ENCODE measurements around the gene SYNGR4. TPM values are rescaled to one million over a fixed set of nuclear protein-coding genes. Genes with fewer than 3 reads are reported as not detected.

The SYNGR4 gene
- total RNA-seq, 1 donor from 2014 or later = not detected

DNA sequence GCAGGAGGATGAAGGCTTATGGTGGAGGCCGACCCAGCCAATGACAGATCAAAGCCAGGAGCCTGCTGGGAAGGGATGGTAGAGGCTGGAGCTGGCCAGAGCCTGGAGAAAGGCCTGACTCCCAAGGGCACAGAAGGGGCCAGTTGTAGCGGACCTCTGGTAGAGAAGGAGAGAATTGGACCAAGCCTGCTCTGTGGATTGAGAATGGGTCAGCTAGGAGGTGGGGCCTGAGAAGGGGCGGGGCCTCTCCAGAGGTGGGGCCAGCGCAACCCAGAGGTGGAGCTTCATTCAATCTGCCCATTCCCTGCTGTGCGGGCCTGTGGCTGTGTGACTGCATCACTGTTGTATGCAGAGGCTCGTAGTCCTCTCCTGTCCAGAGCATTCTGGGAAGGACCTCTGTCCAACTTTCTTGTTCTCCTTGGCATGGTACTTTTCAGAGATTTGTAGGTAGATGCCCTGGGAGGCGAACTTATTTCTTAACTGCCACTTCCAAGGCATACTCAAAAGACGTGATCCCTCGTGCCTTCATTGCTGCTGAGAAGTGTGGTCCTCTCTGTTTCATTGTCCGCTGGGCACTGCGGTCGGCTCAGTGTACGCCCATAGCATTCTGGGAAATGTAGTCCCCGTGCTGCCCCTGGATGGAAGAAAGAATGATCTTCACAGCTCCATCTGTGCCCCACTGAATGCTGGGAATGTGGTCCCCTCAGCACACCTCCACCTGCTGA is 36.0 kb downstream of the SYNGR4 start:
- Histone ChIP-seq H3K36me3 (no peaks in the 10 kb centered on the region), H3K4me1 (peaks cover 8% of the 10 kb centered on the region), H3K27me3 (peaks cover 11% of the 10 kb centered on the region), H3K9me3 (no peaks in the 10 kb centered on the region), H3K27ac (no peak overlapping the region), H3K4me3 (no peak overlapping the region)
- no peak for TF ChIP-seq POLR2AphosphoS5 (IDR thresholded peaks at IDR 0.05; ENCODE audit: insufficient read depth in 1 of 2, low read depth in 1 of 2)
- no peak for TF ChIP-seq POLR2A (IDR thresholded peaks at IDR 0.05)
- TF ChIP-seq, protein P1, sequence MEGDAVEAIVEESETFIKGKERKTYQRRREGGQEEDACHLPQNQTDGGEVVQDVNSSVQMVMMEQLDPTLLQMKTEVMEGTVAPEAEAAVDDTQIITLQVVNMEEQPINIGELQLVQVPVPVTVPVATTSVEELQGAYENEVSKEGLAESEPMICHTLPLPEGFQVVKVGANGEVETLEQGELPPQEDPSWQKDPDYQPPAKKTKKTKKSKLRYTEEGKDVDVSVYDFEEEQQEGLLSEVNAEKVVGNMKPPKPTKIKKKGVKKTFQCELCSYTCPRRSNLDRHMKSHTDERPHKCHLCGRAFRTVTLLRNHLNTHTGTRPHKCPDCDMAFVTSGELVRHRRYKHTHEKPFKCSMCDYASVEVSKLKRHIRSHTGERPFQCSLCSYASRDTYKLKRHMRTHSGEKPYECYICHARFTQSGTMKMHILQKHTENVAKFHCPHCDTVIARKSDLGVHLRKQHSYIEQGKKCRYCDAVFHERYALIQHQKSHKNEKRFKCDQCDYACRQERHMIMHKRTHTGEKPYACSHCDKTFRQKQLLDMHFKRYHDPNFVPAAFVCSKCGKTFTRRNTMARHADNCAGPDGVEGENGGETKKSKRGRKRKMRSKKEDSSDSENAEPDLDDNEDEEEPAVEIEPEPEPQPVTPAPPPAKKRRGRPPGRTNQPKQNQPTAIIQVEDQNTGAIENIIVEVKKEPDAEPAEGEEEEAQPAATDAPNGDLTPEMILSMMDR (IDR thresholded peaks at IDR 0.05) = no peak
- no peak for DNase-seq (ENCODE audit: extremely low spot score in 2 of 2)
- intact Hi-C loops (cut with DNase I) = no loop called here

DNA sequence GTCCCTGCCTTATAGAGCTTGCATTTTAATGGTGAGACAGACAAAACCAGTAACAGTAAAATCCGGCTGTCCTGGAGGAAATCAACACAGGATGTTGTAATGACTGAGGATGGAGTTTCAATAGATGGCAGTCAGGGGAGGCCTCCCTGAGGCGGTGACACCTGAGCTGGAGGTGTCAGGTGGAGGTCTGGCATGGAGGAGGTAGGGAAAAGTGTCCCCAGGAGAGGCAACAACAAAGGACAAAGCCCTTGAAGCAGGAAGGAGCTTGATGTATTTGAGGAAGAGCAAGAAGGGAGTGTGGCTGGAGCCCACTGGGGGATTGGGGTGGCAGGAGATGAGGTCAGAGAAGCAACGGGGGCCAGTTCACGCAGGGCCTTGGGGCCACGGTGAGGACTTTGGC is 37.1 kb downstream of the SYNGR4 start:
- H3K4me3 ChIP-seq = no peak overlapping the region
- H3K27me3 ChIP-seq = peaks cover 10% of the 10 kb centered on the region
- no peaks in the 10 kb centered on the region for H3K9me3 ChIP-seq
- peaks cover 8% of the 10 kb centered on the region for H3K4me1 ChIP-seq
- TF ChIP-seq POLR2AphosphoS5 (IDR thresholded peaks at IDR 0.05; ENCODE audit: insufficient read depth in 1 of 2, low read depth in 1 of 2) = no peak
- no peak for TF ChIP-seq POLR2A (IDR thresholded peaks at IDR 0.05)
- TF ChIP-seq, protein P1 (IDR thresholded peaks at IDR 0.05) = no peak
- DNase-seq (ENCODE audit: extremely low spot score in 2 of 2) = no peak
- no peak overlapping the region for H3K27ac ChIP-seq
- no peaks in the 10 kb centered on the region for H3K36me3 ChIP-seq
- intact Hi-C loops (cut with DNase I) = no loop called here

DNA sequence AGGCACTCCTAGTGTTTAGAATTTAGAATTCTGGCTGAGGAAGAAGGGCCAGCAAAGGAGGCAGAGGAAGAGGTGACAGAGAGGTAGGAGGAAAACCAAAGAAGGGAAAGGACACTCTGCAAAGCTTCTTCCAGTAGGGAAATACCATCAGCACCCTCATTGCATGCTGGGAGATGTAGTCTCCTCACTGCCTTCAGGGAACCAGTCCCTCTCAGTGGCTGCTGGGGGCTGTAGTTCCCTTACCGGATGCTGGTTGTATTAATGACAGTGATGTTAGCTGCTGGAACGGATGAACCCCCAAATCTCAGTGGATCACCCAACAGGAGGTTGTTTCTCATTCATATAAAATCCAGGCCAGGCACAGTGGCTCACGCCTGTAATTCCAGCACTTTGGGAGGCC is 39.4 kb downstream of the SYNGR4 start:
- intact Hi-C loops (cut with DNase I) = no loop called here
- no peaks in the 10 kb centered on the region for H3K9me3 ChIP-seq
- no peak overlapping the region for H3K27ac ChIP-seq
- DNase-seq (ENCODE audit: extremely low spot score in 2 of 2) = no peak
- no peak for TF ChIP-seq POLR2A (IDR thresholded peaks at IDR 0.05)
- no peak for TF ChIP-seq POLR2AphosphoS5 (IDR thresholded peaks at IDR 0.05; ENCODE audit: insufficient read depth in 1 of 2, low read depth in 1 of 2)
- TF ChIP-seq, protein P1 (IDR thresholded peaks at IDR 0.05) = no peak
- no peaks in the 10 kb centered on the region for H3K27me3 ChIP-seq
- H3K4me3 ChIP-seq = no peak overlapping the region
- no peaks in the 10 kb centered on the region for H3K36me3 ChIP-seq
- H3K4me1 ChIP-seq = no peaks in the 10 kb centered on the region

DNA sequence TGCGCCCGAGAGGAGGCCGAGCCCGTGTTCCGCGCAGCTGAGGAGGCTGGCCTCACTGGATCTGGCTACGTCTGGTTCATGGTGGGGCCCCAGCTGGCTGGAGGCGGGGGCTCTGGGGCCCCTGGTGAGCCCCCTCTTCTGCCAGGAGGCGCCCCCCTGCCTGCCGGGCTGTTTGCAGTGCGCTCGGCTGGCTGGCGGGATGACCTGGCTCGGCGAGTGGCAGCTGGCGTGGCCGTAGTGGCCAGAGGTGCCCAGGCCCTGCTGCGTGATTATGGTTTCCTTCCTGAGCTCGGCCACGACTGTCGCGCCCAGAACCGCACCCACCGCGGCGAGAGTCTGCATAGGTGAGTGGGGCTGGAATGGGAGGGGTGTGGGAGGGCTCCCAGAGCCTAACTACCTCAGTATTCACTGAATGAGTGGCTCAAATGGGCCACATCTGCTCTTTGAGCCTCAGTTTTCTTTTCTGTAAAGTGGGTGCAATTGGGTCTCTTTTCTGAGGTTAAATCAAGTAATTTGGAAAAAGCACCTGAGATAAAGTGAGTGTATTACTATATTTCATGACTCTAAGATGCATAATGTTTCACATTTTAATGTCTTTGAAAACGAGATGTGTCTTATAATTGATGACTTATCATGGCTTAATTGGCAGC is 41.0 kb downstream of the SYNGR4 start:
- TF ChIP-seq, protein P1 (IDR thresholded peaks at IDR 0.05) = no peak
- TF ChIP-seq POLR2A (IDR thresholded peaks at IDR 0.05) (no peak), POLR2AphosphoS5 (IDR thresholded peaks at IDR 0.05; ENCODE audit: insufficient read depth in 1 of 2, low read depth in 1 of 2) (no peak)
- Histone ChIP-seq H3K36me3 (no peaks in the 10 kb centered on the region), H3K27me3 (no peaks in the 10 kb centered on the region), H3K4me1 (no peaks in the 10 kb centered on the region), H3K4me3 (no peak overlapping the region), H3K9me3 (no peaks in the 10 kb centered on the region), H3K27ac (no peak overlapping the region)
- intact Hi-C loops (cut with DNase I) = no loop called here
- no peak for DNase-seq (ENCODE audit: extremely low spot score in 2 of 2)

- Histone ChIP-seq H3K27me3 (no peaks in the 10 kb centered on the region), H3K36me3 (no peaks in the 10 kb centered on the region), H3K4me3 (no peak overlapping the region), H3K27ac (no peak overlapping the region), H3K4me1 (no peaks in the 10 kb centered on the region), H3K9me3 (no peaks in the 10 kb centered on the region)
- intact Hi-C loops (cut with DNase I) = no loop called here
- DNase-seq (ENCODE audit: extremely low spot score in 2 of 2) = no peak
- no peak for TF ChIP-seq POLR2AphosphoS5 (IDR thresholded peaks at IDR 0.05; ENCODE audit: insufficient read depth in 1 of 2, low read depth in 1 of 2)
- TF ChIP-seq, protein P1 (IDR thresholded peaks at IDR 0.05) = no peak
Measured at GRCh38 chr19:48405850-48406249, 41.7 kb downstream of the SYNGR4 start.
